SIG-M5 (cell line): ENCODE results near the gene OR4F15.
"Not testable (repeated sequence)": the region's sequence is repeated elsewhere in the genome, so short reads cannot be mapped to it uniquely, and the experiment has no call there.

Experiments used
- DNase-seq: peaks from one replicate; lab custom pipeline; 2025; lab: John Stamatoyannopoulos, UW

OR4F15 gene

DNA sequence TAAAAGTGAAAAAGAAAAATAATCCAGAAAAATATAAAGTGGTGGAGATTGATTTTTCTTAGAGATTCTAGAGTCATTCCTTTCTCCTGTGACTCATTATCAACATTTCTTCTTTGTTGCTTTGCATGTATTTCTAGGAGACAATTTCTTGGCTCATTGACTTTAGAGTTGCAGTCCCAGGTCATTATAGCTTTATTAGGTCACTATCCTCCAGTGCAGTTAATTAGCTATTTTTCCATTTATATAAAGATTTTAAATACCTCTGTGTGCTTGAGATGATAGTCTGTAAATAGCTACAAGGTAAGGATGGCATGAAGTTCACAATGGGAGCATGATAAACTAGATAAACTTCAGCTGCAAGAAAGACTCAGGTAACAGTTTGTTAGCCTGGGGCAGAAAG lies at the start of gene OR4F15:
OR4F15 (plus strand) TSS at position 301 of the 400 bp plus-strand sequence. CDS start 5,985 bp downstream, outside the sequence.
- DNase-seq, result no peak

- DNase-seq, result not testable (repeated sequence)
These were observed 47.2 kb upstream of the OR4F15 start for GRCh38 chr15:101764669-101765339.

GRCh38 chr15:101765340-101765671 lies 46.7 kb upstream of the OR4F15 start:
- DNase-seq, result not testable (repeated sequence)

DNA sequence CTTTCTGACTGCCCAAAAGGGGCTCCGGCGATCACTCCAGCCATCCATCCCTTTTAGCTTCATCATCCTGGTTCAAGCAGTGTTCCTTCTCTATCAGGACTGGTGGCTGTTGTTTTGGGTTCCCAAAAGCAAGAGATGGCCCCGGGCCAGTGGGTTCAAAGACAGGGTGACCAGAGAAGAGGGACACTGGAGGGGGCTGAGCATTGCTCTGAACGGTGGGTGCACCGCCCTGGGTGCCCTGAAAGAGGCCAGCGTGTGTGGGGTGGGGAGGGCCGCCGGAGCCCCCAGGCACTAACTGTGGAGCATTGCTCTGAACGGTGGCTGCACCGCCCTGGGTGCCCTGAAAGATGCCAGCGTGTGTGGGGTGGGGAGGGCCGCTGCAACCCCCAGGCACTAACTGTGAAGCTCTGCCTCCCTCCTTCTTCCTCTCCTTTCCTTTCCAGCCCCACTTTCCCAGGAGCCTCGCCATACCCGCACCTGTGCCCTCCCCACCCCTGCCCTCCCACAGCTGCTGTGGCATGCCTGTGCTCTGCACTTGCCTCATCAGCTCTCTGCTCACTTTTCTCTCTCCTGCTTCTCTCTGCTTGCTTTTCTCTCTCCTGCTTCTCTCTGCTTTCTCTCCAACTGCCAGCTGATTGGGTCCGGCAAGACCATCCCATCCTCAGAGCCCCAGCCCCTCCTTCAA lies 46.1 kb upstream of the OR4F15 start:
- DNase-seq, result no peak

DNA sequence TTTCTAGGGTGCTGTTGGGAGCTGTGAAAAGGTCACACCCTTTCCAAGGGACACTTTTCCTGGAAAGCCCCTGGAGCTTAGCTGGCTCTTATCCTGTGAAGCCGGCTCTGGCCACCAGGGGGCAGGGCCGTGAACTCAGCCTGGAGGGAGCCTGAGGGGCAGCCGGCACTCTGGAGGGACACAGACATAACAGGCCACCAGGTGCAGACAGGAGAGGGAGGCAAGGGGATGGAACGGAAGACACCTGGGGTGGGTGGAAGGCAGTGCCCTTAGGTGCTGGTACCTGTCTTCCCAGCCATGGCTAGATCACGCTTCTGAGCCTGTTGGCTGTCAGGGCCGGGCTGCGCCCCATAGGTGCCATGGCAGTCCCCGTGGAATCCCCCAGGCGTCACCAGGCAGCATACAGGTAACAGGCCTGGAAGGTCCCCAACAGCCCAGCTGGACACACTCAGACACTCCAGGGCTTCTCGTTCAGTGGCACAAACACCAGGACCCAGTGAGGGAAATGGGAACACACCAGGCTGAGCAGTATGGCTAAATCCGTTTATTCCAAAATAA lies 44.8 kb upstream of the OR4F15 start:
- not testable (repeated sequence) for DNase-seq

DNA sequence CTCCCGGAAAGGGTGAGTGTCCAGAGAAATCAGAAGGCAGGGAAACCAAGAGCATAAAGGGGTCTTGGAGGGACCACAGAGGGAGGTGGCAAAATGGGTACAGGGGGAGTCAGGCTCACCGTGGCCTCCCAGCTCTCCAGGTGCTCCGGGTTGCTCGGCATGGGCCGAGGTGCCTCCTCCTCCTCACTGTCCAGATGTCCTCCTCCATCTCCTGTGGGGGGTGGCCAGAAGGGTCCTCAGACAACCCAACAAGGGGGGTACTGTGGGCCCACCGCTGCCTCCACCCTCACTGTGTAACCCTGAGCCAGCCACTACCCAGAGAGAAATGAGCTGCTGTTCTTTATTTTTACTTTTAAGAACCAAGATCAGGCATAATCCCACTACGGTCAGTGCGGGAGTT lies 39.1 kb upstream of the OR4F15 start:
- DNase-seq, result no peak

DNA sequence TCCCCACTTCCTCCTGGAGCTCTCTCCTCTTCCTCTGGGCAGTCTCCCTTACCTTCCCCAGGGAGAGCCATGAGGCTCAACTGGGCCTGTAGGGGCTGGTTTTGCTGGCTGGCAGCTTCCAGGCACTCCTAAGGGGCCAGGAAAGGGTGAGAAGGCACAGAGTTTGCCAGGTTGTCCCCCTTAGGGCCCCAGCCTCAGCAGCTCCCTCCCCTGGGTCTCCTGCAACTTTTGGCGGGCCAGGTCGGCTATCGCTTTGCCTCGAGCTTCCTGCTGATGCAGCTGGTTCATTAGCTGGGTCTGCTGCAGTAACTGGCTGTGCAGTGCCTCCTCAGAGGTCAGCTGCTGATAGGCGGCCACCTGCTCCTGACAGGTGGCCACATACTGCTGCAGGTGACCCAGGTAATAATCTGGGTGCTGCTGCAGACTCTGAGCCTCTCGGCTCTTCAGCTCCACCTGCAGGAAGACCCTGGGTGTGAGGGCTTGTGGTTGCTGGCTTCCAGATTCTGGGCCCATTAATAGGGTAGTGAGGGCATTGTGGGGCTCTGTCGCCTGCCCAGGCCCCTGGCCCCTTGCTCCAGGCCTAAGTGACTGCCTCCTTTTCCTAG lies 38.4 kb upstream of the OR4F15 start:
- DNase-seq, result no peak

DNA sequence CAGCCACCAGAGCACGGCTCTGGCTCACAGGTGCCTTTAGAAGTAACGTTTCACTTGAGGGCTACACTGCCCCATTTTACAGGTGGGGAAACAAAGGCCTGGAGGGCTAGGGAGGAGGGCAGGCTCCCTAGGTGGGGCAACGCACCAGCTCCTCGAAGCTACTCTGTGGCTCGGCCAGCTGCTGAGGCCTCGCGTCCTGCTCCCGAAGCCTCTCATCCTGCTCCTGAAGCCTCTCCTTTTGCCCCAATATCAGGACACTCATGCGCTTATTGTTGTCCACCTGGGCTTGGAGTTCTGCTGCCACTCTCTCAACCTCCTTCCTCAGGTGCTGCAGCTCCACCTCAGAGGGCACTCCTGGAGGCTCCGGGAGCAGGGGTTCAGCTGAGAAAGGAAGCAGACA lies 36.9 kb upstream of the OR4F15 start:
- DNase-seq, result no peak

DNA sequence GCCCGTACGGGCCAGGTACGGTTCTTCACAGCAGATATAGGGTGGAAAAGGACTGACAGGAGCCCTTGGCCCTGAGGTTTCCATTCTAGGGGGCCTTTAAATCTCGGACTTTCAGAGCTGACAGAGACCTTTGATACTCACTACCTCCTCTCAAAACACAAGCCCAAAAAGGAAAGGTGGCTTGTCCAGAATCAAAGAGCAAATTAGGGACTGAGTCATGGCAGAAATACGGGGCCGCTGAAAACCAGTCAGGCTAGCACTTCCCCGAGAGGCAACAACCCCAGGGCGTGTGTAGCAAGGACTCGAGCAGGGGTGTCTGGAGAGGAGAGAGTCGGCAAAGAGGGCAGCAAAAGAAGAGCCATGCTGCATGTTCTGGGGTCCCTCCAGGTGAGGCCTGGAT lies 33.4 kb upstream of the OR4F15 start:
- not testable (repeated sequence) for DNase-seq

GRCh38 chr15:101780225-101780624 lies 31.8 kb upstream of the OR4F15 start:
- DNase-seq, result not testable (repeated sequence)

GRCh38 chr15:101781928-101782327 lies 30.1 kb upstream of the OR4F15 start:
- DNase-seq, result no peak

DNA sequence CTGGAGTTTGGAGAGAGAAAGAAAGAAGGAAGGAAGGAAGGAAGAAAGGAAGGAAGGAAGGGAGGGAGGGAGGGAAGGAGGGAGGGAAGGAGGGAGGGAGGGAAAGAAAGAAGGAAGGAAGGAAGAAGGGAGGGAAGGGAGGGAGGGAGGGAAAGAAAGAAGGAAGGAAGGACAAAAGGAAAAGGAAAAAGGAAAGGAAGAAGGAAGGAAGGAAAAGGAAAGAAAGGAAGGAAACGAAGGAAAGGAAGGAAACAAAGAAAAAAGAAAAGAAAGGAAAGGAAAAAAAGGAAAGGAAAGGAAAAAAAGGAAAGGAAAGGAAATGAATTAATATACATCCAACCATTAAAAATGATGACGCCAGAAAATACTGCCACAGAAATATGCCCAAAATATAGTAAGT lies 27.4 kb upstream of the OR4F15 start:
- no peak for DNase-seq

GRCh38 chr15:101786422-101786821 lies 25.6 kb upstream of the OR4F15 start:
- not testable (repeated sequence) for DNase-seq

DNA sequence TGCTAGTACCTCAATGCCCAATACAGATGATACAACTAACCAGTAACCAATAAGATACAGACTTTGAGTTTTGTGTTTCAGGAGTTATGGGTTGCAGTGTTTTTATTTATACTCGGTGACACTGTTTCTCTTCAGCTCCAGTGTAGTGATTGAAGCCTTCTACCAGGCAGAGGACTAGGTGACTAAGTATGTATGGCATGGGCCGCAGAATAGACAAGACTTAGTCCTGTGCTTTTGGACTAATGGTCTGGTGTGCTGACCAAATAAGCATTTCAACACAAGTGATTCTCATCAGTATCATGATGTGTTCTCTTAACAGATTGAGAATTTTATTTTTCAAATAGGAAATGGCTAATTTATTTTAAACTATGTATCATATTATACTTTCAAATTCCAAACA lies 24.0 kb upstream of the OR4F15 start:
- not testable (repeated sequence) for DNase-seq

DNA sequence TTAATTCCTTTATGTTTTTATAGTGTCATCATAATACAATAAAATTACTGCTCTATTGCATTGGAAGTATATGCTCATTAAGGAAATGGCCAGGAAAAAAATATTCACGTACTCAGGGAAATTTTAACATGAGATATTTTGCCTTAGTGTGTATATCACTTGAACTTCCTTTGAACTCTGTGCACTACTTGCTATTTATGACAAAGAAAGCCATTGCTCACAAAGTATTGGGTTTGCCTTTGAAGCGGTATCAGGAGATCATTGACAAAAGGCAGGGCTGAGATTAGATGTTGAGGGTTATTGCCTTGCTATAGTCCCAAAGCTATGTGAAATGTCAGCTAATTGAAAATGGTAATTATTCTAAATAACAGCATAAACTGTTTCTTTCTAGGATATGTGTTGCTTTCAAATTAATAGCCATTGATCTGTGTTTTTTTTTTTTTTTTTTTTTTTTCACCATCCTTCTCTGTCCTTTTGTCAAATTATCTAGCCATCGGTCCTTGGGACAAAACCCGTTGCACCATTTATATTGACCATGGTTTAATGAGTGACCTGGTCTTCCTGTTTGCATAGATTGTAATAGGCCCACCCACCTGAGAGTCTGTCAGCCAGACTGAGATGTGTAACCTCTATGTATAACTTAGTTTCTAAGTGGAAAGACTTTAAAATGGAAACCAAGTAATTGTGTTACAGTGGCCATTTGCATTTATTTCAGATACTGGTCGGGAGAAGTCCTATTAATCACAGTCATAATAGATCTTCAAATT lies 23.3 kb upstream of the OR4F15 start:
- DNase-seq, result not testable (repeated sequence)

GRCh38 chr15:101790748-101791147 lies 21.3 kb upstream of the OR4F15 start:
- DNase-seq, result not testable (repeated sequence)

- DNase-seq, result not testable (repeated sequence)
These were observed 18.0 kb upstream of the OR4F15 start for GRCh38 chr15:101793981-101794380.

DNA sequence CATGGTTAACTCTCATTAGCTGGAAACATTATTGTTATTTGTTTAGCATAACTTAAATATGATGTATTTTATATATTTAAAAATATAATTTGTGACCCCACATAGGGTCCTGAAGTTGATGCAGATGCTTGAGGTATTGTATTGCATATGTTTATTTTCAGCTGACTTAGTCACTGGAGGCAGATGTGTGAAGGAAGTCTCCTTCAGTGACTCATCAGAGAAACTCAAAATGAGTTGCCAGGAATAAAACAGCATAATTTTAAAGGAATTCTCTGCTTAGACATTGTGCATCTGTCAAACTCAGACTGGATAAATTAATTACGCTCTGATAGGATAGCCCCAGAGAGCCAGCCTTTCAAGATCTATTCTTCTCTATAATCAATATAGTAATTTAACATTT lies 16.5 kb upstream of the OR4F15 start:
- DNase-seq, result no peak

DNA sequence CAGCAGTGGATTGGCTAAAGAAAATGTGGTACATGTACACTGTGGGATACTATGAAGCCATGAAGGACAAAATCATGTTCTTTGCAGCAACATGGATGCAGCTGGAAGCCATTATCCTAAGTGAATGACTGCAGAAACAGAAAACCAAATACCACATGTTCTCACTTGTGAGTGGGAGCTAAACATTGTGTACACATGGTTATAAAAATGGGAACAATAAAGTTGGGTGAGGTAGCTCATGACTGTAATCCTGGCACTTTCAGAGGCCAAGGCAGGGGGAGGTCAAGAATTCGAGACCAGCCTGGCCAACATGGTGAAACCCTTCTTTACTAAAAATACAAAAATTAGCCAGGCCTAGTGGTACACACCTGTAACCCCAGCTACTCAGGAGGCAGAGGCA lies 12.3 kb upstream of the OR4F15 start:
- DNase-seq, result no peak

DNA sequence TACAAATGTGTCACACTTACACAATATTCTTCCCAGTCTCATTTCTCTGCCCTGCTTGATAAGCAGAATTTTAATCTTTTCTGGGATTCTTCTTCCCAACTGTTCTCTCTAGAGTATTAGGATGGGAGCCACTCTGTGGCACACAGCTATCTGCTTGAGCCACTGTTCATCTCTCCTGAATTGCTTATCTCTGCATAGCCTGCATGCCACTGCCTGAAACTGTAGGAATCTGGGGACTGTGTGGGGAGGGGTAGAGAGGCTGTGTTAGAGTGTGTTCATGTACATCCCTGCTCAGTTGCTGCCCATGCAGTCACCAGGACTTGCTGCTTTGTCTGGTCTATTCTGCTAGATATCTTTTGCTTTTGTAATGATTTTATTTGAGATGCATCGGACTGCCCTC lies 11.0 kb upstream of the OR4F15 start:
- DNase-seq, result no peak

- no peak for DNase-seq
These were observed 8.8 kb upstream of the OR4F15 start, which contains the start of gene OR4F6 for GRCh38 chr15:101803209-101803608. Gene OR4F6 (plus strand): TSS chr15:101803509. CDS start chr15:101805720, 2,211 bp downstream.

GRCh38 chr15:101803676-101804075 lies 8.3 kb upstream of the OR4F15 start:
- DNase-seq, result no peak
